ENCODE data around the gene C2orf92.
A peak's percentile ranks its signal among the peaks of the same experiment; 100 is the strongest.

C2orf92 gene

DNA sequence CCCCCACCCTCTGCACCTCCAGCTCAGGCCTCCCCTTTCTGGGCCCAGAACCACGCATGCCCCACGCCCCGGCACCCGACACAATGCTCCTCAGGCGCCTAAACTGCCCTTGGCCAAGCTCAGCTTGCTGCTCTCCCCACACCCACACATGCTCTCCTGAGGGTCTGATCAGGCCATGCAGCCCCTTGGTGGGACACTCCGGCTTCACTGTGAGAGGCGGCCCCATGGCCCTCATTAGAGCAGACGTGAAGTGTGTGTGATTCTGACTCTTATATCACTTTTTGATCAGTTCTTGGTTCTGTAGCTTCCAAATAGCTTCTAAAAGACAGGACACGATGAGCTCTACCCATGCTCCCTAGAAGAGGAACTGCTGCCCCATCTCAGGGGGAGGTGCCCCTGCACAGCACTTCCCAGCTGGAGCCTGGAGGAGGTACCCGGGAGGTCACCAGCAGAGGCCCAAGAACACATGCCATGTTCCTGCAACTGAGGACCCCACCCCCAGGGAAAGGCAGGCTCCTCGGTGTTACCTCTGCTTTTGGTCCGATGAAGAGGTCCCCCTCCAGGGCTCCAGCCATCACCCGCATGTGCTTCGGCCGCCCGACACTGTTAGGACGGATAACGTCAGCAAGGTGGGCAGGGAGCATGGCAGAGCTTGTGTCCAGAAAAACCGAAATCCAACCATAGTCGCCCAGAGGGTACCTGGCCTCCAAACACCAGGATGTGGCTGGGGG, 9.3 kb upstream of the C2orf92 start:
- TF ChIP-seq, protein P1, sequence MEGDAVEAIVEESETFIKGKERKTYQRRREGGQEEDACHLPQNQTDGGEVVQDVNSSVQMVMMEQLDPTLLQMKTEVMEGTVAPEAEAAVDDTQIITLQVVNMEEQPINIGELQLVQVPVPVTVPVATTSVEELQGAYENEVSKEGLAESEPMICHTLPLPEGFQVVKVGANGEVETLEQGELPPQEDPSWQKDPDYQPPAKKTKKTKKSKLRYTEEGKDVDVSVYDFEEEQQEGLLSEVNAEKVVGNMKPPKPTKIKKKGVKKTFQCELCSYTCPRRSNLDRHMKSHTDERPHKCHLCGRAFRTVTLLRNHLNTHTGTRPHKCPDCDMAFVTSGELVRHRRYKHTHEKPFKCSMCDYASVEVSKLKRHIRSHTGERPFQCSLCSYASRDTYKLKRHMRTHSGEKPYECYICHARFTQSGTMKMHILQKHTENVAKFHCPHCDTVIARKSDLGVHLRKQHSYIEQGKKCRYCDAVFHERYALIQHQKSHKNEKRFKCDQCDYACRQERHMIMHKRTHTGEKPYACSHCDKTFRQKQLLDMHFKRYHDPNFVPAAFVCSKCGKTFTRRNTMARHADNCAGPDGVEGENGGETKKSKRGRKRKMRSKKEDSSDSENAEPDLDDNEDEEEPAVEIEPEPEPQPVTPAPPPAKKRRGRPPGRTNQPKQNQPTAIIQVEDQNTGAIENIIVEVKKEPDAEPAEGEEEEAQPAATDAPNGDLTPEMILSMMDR (IDR thresholded peaks at IDR 0.05; ENCODE audit: extremely low read depth, insufficient read depth, missing control alignments), result no peak

DNA sequence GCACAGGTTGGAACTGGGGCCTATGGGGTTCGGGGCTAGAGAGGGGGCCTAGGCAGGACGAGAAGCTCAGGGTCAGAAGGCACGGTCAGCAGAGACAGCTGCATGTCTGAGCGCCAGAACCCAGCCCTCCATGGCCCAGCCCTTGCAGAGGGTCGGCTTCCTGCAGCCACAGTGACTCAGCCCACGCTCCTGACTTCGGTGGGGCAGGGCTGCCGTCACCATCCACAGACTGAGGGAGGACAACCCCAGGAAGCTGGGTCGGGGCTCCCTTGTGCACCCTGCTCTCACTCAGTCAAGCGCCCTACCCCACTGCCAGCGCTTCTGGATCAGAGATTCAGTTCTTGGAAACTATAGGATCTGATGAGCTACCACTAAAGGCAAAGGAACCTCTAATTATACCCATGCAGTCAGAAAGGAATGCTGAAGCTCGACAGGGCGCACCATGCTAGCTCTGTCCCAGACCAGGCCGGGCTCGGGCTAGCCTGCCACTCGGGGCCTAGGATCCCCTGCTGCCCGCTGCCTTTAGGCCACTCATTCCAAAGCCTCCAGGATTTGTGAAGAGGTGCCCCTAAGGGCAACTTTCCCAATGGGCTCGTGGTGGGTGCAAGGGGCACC, 8.6 kb upstream of the C2orf92 start:
- DNase-seq (ENCODE audit: low spot score), result peak; percentile 19
- in situ Hi-C loops (cut with MboI; ENCODE audit: low pct_unique_long_range_greater_than_20kb, low sequenced_read_pairs, unreplicated experiment), result loop anchor here (25.0 kb wide), 1 partner anchor 1599 kb away; no protein-coding TSS in a partner anchor
- TF ChIP-seq, protein P1 (IDR thresholded peaks at IDR 0.05; ENCODE audit: extremely low read depth, insufficient read depth, missing control alignments), result no peak

More for the DNA sequence above, 9.3 kb upstream of the C2orf92 start:
- DNase-seq (ENCODE audit: low spot score), result no peak
- in situ Hi-C loops (cut with MboI; ENCODE audit: low pct_unique_long_range_greater_than_20kb, low sequenced_read_pairs, unreplicated experiment), result loop anchor here (25.0 kb wide), 1 partner anchor 1598 kb away; no protein-coding TSS in a partner anchor

DNA sequence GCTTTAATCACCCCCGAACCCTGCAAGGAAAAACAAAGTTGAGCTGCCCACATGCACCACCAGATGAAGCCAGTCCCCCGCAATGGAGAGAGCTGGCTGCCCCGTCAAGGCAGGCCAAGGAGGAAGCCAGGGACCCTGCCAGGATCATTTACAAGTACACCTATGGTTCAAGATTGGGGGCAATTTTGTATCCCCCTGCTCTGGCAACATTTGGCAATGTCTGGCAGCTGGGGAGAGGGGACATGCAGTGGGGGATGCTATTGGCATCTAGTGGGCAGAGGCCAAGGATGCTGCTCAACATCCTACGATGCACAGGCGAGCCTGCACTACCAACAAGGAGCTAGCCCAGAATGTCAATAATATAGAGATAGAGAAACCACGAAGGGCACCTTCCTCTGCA, 7.6 kb upstream of the C2orf92 start:
- in situ Hi-C loops (cut with MboI; ENCODE audit: low pct_unique_long_range_greater_than_20kb, low sequenced_read_pairs, unreplicated experiment), result loop anchor here (25.0 kb wide), 1 partner anchor 1600 kb away; no protein-coding TSS in a partner anchor
- no peak for DNase-seq (ENCODE audit: low spot score)
- TF ChIP-seq, protein P1 (IDR thresholded peaks at IDR 0.05; ENCODE audit: extremely low read depth, insufficient read depth, missing control alignments), result no peak

DNA sequence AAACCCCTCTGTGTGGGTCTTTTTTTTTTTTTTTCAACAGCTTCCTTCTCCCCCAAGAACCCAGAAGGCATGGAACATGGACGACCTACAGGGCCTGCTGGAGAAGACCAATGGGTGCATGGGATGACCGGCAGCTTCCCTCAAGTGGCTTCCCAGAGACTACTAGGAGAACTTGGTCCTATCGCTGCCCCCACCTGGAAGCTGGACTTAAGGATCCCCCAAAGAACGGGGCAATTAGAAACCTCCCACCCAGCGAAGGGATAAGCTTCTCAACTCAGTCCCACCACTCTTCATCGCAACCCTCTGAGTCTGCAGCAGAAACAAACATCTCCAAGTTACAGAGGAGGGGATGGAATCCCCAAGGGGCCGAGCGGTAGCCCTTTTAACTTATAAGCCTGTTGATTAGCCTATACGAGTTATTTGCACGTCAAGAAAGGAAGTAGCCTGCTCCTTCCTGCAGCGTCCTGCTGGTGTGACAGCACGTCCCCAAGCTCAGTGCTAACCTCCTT, 7.1 kb upstream of the C2orf92 start:
- TF ChIP-seq, protein P1 (IDR thresholded peaks at IDR 0.05; ENCODE audit: extremely low read depth, insufficient read depth, missing control alignments), result no peak
- in situ Hi-C loops (cut with MboI; ENCODE audit: low pct_unique_long_range_greater_than_20kb, low sequenced_read_pairs, unreplicated experiment), result loop anchor here (25.0 kb wide), 1 partner anchor 1600 kb away; no protein-coding TSS in a partner anchor
- DNase-seq (ENCODE audit: low spot score), result peak; percentile 77

DNA sequence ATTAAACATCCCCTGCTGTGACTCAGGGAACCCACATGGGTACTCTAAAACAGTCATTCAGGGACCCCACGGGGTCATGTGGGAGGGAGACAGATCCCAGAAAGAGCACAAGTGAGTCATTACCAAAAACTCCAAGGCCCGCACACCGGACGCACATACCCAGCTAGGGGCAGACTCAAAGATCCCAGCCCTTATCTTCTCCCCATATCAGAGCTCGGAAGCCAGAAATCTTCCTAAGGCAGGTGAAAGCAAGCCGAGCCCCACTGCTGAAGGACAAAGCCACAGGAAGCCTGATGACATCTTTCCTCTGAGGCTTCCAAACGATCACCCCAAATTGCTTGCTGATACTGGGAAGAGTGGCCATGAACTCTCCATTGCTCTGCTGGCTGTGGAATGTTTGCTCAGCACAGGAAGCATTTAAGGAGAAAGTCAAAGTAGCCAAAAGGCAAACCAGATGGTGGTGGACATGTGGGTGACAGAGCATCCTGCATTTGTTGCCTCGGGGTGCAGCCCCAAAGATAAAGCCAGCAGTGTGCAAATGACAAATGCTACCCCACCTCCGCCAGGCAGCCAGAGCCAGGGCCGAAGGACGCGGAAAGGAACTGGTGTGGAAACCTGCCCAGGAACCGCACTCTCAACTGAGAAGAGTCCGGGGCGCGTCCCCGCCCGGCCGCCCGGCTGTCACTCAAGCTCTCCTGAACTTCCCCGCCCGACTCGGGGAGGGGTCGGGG, 6.5 kb upstream of the C2orf92 start:
- TF ChIP-seq, protein P1 (IDR thresholded peaks at IDR 0.05; ENCODE audit: extremely low read depth, insufficient read depth, missing control alignments), result no peak
- peak; percentile 82 for DNase-seq (ENCODE audit: low spot score)
- in situ Hi-C loops (cut with MboI; ENCODE audit: low pct_unique_long_range_greater_than_20kb, low sequenced_read_pairs, unreplicated experiment), result loop anchor here (25.0 kb wide), 1 partner anchor 1601 kb away; no protein-coding TSS in a partner anchor

DNA sequence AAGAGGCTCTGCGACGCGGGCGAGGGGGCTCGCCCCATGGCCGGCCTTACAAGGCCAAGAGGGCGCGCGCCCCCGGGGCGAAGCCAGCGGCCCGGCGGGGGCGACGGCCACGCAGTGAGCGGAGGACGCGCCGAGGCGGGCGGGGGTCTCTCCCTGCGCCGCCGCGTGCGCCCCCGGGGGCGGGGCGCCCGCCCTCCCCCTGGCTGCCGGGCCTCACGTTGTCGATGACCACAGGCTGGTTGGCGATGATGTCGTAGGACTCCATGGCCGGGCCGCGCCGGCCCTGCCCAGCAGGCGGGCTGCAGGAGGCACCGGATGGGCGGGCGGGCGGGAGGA, 5.9 kb upstream of the C2orf92 start:
- in situ Hi-C loops (cut with MboI; ENCODE audit: low pct_unique_long_range_greater_than_20kb, low sequenced_read_pairs, unreplicated experiment), result loop anchor here (25.0 kb wide), 1 partner anchor 1601 kb away; no protein-coding TSS in a partner anchor
- no peak for DNase-seq (ENCODE audit: low spot score)

More for the DNA sequence above, 5.9 kb upstream of the C2orf92 start:
- TF ChIP-seq, protein P1 (IDR thresholded peaks at IDR 0.05; ENCODE audit: extremely low read depth, insufficient read depth, missing control alignments), result no peak

All from GM13977 (cell line).